IMR-90 (cell line): ENCODE data around the gene EMILIN2. TPM values are rescaled to one million over a fixed set of nuclear protein-coding genes. Genes with fewer than 3 reads are reported as not detected.

ENCODE experiments used
- ATAC-seq: fragments of 200-7000 bp; cut with Tn5 transposase; 2 replicates; pipeline ENCODE4 v1.9.1; 2020; ENCODE audit warnings: low read depth, mild to moderate bottlenecking, moderate library complexity
- BruUV-seq: library from RNA; stranded (reverse); fragments of 400-500 nt; replicated peaks from 2 replicates; lab custom pipeline; 2021; lab: Mats Ljungman, UMichigan
- CTCF ChIA-PET: fragments of 300-600 bp; formaldehyde crosslinking; extraction: SDS; loops from one replicate; lab custom pipeline; 2021; ENCODE audit warnings: antibody characterized with exemption; lab: Yijun Ruan, JAX
- POLR2A ChIA-PET: fragments of 300-600 bp; sonication (Branson Sonifier 250); formaldehyde crosslinking; loops from one replicate; lab custom pipeline; 2022; ENCODE audit warnings: antibody characterized with exemption; ENCODE audit not compliant: unreplicated experiment; lab: Charles Lee
- DNase-seq: peaks from one replicate; pipeline ENCODE4 v3.0.0; 2013
- H2AFZ ChIP-seq: replicated peaks from 2 replicates; pipeline ENCODE3; 2013; ENCODE audit warnings: low read length, mild to moderate bottlenecking; ENCODE audit not compliant: poor library complexity
- H2AK5ac ChIP-seq: 2 replicates; pipeline ENCODE4 v1.6.1; 2013; ENCODE audit warnings: low read depth, low read length, inconsistent platforms
- H2AK9ac ChIP-seq: replicated peaks from 2 replicates; pipeline ENCODE3; 2013; ENCODE audit warnings: mild to moderate bottlenecking, low read depth, low read length, moderate library complexity; ENCODE audit not compliant: poor library complexity
- H2BK120ac ChIP-seq: 2 replicates; pipeline ENCODE4 v1.6.1; 2013; ENCODE audit warnings: low read depth, low read length, inconsistent platforms
- H2BK15ac ChIP-seq: 3 replicates; pipeline ENCODE4 v1.6.1; 2013; ENCODE audit warnings: low read depth, low read length, inconsistent platforms
- H2BK20ac ChIP-seq: 2 replicates; pipeline ENCODE4 v1.6.1; 2013; ENCODE audit warnings: low read depth, mild to moderate bottlenecking, inconsistent platforms, low read length, moderate library complexity
- H2BK5ac ChIP-seq: 2 replicates; pipeline ENCODE4 v1.6.1; 2013; ENCODE audit warnings: mild to moderate bottlenecking, low read depth, low read length, inconsistent platforms; ENCODE audit not compliant: poor library complexity, severe bottlenecking
- H3K14ac ChIP-seq: replicated peaks from 2 replicates; pipeline ENCODE4 v1.6.1; 2013; ENCODE audit warnings: low read depth, low read length, inconsistent platforms
- H3K18ac ChIP-seq: 2 replicates; pipeline ENCODE4 v1.6.1; 2013; ENCODE audit warnings: low read depth, low read length, control low read depth
- H3K23ac ChIP-seq: 2 replicates; pipeline ENCODE4 v1.6.1; 2013; ENCODE audit warnings: low read depth, low read length, inconsistent platforms
- H3K27ac ChIP-seq: 2 replicates; pipeline ENCODE4 v1.5.1; 2013; ENCODE audit warnings: mild to moderate bottlenecking, control low read depth, low read length; ENCODE audit not compliant: insufficient read depth
- H3K27me3 ChIP-seq: 2 replicates; pipeline ENCODE4 v1.6.1; 2013; ENCODE audit warnings: low read length; ENCODE audit not compliant: control insufficient read depth, insufficient read depth
- H3K36me3 ChIP-seq: 2 replicates; pipeline ENCODE4 v1.6.1; 2013; ENCODE audit warnings: low read length, mixed read lengths; ENCODE audit not compliant: control insufficient read depth, insufficient read depth
- H3K4ac ChIP-seq: 2 replicates; pipeline ENCODE4 v1.6.1; 2013; ENCODE audit warnings: low read depth, low read length, inconsistent platforms
- H3K4me1 ChIP-seq: 2 replicates; pipeline ENCODE4 v1.6.1; 2013; ENCODE audit warnings: low read length, mixed read lengths; ENCODE audit not compliant: control insufficient read depth, insufficient read depth
- H3K4me2 ChIP-seq: 2 replicates; pipeline ENCODE4 v1.6.1; 2013; ENCODE audit warnings: low read depth, mild to moderate bottlenecking, control low read depth, low read length, moderate library complexity
- H3K4me3 ChIP-seq: 2 replicates; pipeline ENCODE4 v1.5.1; 2013; ENCODE audit warnings: low read depth, mild to moderate bottlenecking, control low read depth, low read length, moderate library complexity; ENCODE audit not compliant: insufficient read depth
- H3K56ac ChIP-seq: 2 replicates; pipeline ENCODE4 v1.6.1; 2013; ENCODE audit warnings: low read length, inconsistent platforms; ENCODE audit not compliant: insufficient read depth; ENCODE audit errors: extremely low read depth
- H3K79me1 ChIP-seq, 2 experiments: 2 replicates each; pipeline ENCODE4 v1.6.1; 2013; ENCODE audit warnings: low read length in 2 of 2, inconsistent platforms in 1 of 2, low read depth in 1 of 2
- H3K9ac ChIP-seq: 2 replicates; pipeline ENCODE4 v1.6.1; 2013; ENCODE audit warnings: low read depth, low read length, control low read depth
- H3K9me1 ChIP-seq: 2 replicates; pipeline ENCODE4 v1.6.1; 2013; ENCODE audit warnings: low read length, inconsistent platforms; ENCODE audit not compliant: insufficient read depth
- H3K9me3 ChIP-seq: 2 replicates; pipeline ENCODE4 v1.6.1; 2013; ENCODE audit warnings: low read length; ENCODE audit not compliant: control insufficient read depth, insufficient read depth
- H4K20me1 ChIP-seq: 2 replicates; pipeline ENCODE4 v1.6.1; 2013; ENCODE audit warnings: low read length, inconsistent platforms; ENCODE audit not compliant: insufficient read depth
- H4K5ac ChIP-seq: 2 replicates; pipeline ENCODE4 v1.6.1; 2013; ENCODE audit warnings: mild to moderate bottlenecking, low read depth, low read length, control low read depth
- H4K8ac ChIP-seq, 2 experiments: 2 replicates each; pipeline ENCODE4 v1.6.1; 2013; ENCODE audit warnings: low read depth in 2 of 2, low read length in 2 of 2, control low read depth in 1 of 2, inconsistent platforms in 1 of 2
- H4K91ac ChIP-seq: 2 replicates; pipeline ENCODE4 v1.6.1; 2013; ENCODE audit warnings: low read depth, low read length, inconsistent platforms; ENCODE audit not compliant: insufficient read depth
- BHLHE40 ChIP-seq: fragments of 150-350 bp; IDR thresholded peaks from 2 replicates; pipeline ENCODE4 v1.6.1; 2016; ENCODE audit warnings: mild to moderate bottlenecking, low read depth, low read length
- CEBPB ChIP-seq: IDR thresholded peaks from 2 replicates; pipeline ENCODE4 v1.6.1; 2012; ENCODE audit warnings: low read depth, low read length, improper control_type of control experiment
- CTCF ChIP-seq: conservative IDR thresholded peaks from 2 replicates; pipeline ENCODE4 v1.5.1; 2012; ENCODE audit warnings: mild to moderate bottlenecking, low read depth, low read length, improper control_type of control experiment
- FOS ChIP-seq: fragments of 150-350 bp; IDR thresholded peaks from 2 replicates; pipeline ENCODE4 v1.6.1; 2016; ENCODE audit warnings: low read depth, low read length
- MAFK ChIP-seq: IDR thresholded peaks from 2 replicates; pipeline ENCODE4 v1.6.1; 2012; ENCODE audit warnings: low read depth, low read length, improper control_type of control experiment
- MAZ ChIP-seq: IDR thresholded peaks from 2 replicates; pipeline ENCODE4 v1.6.1; 2012; ENCODE audit warnings: low read depth, mild to moderate bottlenecking, low read length, improper control_type of control experiment, moderate library complexity, borderline replicate concordance
- RAD21 ChIP-seq: IDR thresholded peaks from 2 replicates; pipeline ENCODE4 v1.6.1; 2012; ENCODE audit warnings: low read length, improper control_type of control experiment
- RCOR1 ChIP-seq: IDR thresholded peaks from 2 replicates; pipeline ENCODE4 v1.6.1; 2012; ENCODE audit warnings: mild to moderate bottlenecking, low read length, improper control_type of control experiment; ENCODE audit not compliant: insufficient replicate concordance
- RFX5 ChIP-seq: IDR thresholded peaks from 2 replicates; pipeline ENCODE4 v1.8.0; 2012; ENCODE audit warnings: low read depth, mild to moderate bottlenecking, low read length, moderate library complexity
- SMC3 ChIP-seq: fragments of 150-350 bp; IDR thresholded peaks from 2 replicates; pipeline ENCODE4 v1.6.1; 2016; ENCODE audit warnings: low read depth, mild to moderate bottlenecking, antibody characterized with exemption, low read length, moderate library complexity
- WGBS, 2 experiments: methylation state at CpG; one replicate each; pipeline versions ENCODE4 v1.1.5 to v1.1.7; 2013; ENCODE audit warnings: missing lambda C conversion rate in 2 of 2; ENCODE audit not compliant: insufficient read length in 1 of 2; ENCODE audit errors: extremely low coverage in 2 of 2; 5-methylcytosine and 5-hydroxymethylcytosine counted together
- dilution Hi-C: fragments of 300-500 bp; cut with HindIII; formaldehyde crosslinking; loops from one replicate; pipeline ENCODE4 v1.14.3; 2018; ENCODE audit warnings: low sequenced_read_pairs; ENCODE audit not compliant: unreplicated experiment
- in situ Hi-C: fragments of 300-500 bp; cut with MboI; formaldehyde crosslinking; loops from 3 replicates; pipeline ENCODE4 v1.14.3; 2019; ENCODE audit warnings: low sequenced_read_pairs, inconsistent platforms, mixed read lengths
- intact Hi-C: fragments of 100-400 bp; cut with micrococcal nuclease; formaldehyde crosslinking; loops from 2 replicates; pipeline ENCODE4 v1.10.0; 2022
- polyA plus RNA-seq, 3 experiments: library from polyadenylated mRNA; depleted of rRNA; stranded (reverse); fragments of >200 nt; gene quantifications; 2 replicates each; pipeline ENCODE4 v1.2.3, GENCODE V29; 2012; ENCODE audit warnings: low replicate concordance in 1 of 3
- total RNA-seq: library from RNA; depleted of rRNA; stranded (reverse); fragments of >200 nt; gene quantifications from 2 replicates; pipeline ENCODE4 v1.2.3, GENCODE V29; 2012

Gene EMILIN2
- total and polyA plus RNA-seq, 2 of the 4 experiments (the other 2 are of a cell fraction) = under 0.01 to 0.14 TPM

- Histone ChIP-seq H3K4me2 (peak overlapping the region; percentile 39; the same call in 1 of the 2 replicates), H3K27me3 (peaks cover 69% of the 10 kb centered on the region), H2AFZ (no peak overlapping the region), H2BK15ac (no peak overlapping the region), H3K4ac (no peak overlapping the region), H3K27ac (no peak overlapping the region), H4K8ac (no peak overlapping the region), H2BK120ac (no peak overlapping the region), H4K5ac (no peak overlapping the region), H3K9me1 (no peaks in the 10 kb centered on the region), H3K4me3 (no peak overlapping the region), H2AK9ac (no peak overlapping the region), H3K56ac (no peak overlapping the region), H2BK20ac (no peak overlapping the region), H3K18ac (no peak overlapping the region), H4K20me1 (no peaks in the 10 kb centered on the region), H3K14ac (no peak overlapping the region), H3K23ac (0 out of 2 replicates have a peak overlapping the region, but pooled peaks have one; percentile 4), H3K79me1 (no peaks in the 10 kb centered on the region), H4K91ac (no peak overlapping the region), H3K9ac (no peak overlapping the region), H2AK5ac (no peak overlapping the region), H2BK5ac (no peak overlapping the region), H3K4me1 (peaks cover 2% of the 10 kb centered on the region; the same call in 1 of the 2 replicates), H3K36me3 (no peaks in the 10 kb centered on the region), H3K9me3 (no peaks in the 10 kb centered on the region)
- ATAC-seq (no peak), DNase-seq (no peak)
- no peak for TF ChIP-seq RAD21
- no peak for TF ChIP-seq FOS
- no peak for TF ChIP-seq RCOR1
- no peak for TF ChIP-seq BHLHE40
- no peak for TF ChIP-seq MAFK
- no peak for TF ChIP-seq CEBPB
- TF ChIP-seq MAZ = no peak
- no peak for TF ChIP-seq SMC3
- no peak for TF ChIP-seq RFX5
- TF ChIP-seq CTCF = no peak
- ChIA-PET POLR2A (no interaction called here), CTCF (no interaction called here)
- in situ Hi-C loops (no loop called here), dilution Hi-C loops (no loop called here), intact Hi-C loops (no loop called here)
- no TSS peak for BruUV-seq
- WGBS, 2 experiments = no CpG with 5 or more reads among the region's 17 CpGs
Measured at GRCh38 chr18:2848247-2849246, 1.7 kb downstream of the EMILIN2 start.
